Measurements from ENCODE around the gene GPX3.

Gene GPX3

GRCh38 chr5:151071021-151071420 lies 50.6 kb downstream of the GPX3 start:
- DNase-seq (ENCODE audit: low read depth): no peak
- no peak for TF ChIP-seq CTCF (conservative IDR thresholded peaks at IDR 0.05; ENCODE audit: low read length)
- H3K4me3 ChIP-seq (ENCODE audit: low read length): no peak overlapping the region

- DNase-seq (ENCODE audit: low read depth): peak; percentile 50
- TF ChIP-seq CTCF (conservative IDR thresholded peaks at IDR 0.05; ENCODE audit: low read length): no peak
- no peak overlapping the region for H3K4me3 ChIP-seq (ENCODE audit: low read length)
These were observed 51.6 kb downstream of the GPX3 start for GRCh38 chr5:151071848-151072629.

- peak; percentile 79 for DNase-seq (ENCODE audit: low read depth)
- no peak for TF ChIP-seq CTCF (conservative IDR thresholded peaks at IDR 0.05; ENCODE audit: low read length)
- H3K4me3 ChIP-seq (ENCODE audit: low read length): no peak overlapping the region
These were observed 52.2 kb downstream of the GPX3 start for GRCh38 chr5:151072630-151073025.

- no peak for TF ChIP-seq CTCF (conservative IDR thresholded peaks at IDR 0.05; ENCODE audit: low read length)
- H3K4me3 ChIP-seq (ENCODE audit: low read length): no peak overlapping the region
- DNase-seq (ENCODE audit: low read depth): no peak
These were observed 52.9 kb downstream of the GPX3 start for GRCh38 chr5:151073280-151073679.

- no peak overlapping the region for H3K4me3 ChIP-seq (ENCODE audit: low read length)
- no peak for TF ChIP-seq CTCF (conservative IDR thresholded peaks at IDR 0.05; ENCODE audit: low read length)
- no peak for DNase-seq (ENCODE audit: low read depth)
These were observed 54.2 kb downstream of the GPX3 start for GRCh38 chr5:151074557-151074956.

GRCh38 chr5:151075698-151076331 lies 55.4 kb downstream of the GPX3 start:
- no peak for TF ChIP-seq CTCF (conservative IDR thresholded peaks at IDR 0.05; ENCODE audit: low read length)
- H3K4me3 ChIP-seq (ENCODE audit: low read length): no peak overlapping the region
- peak; percentile 52 for DNase-seq (ENCODE audit: low read depth)

GRCh38 chr5:151076616-151077015 lies 56.2 kb downstream of the GPX3 start:
- no peak overlapping the region for H3K4me3 ChIP-seq (ENCODE audit: low read length)
- no peak for TF ChIP-seq CTCF (conservative IDR thresholded peaks at IDR 0.05; ENCODE audit: low read length)
- no peak for DNase-seq (ENCODE audit: low read depth)

All from AG10803 (cell line).